Liver (tissue), 9 donors: Measurements from ENCODE around the gene ANKRD6. TPM values are rescaled to one million over a fixed set of nuclear protein-coding genes. Genes with fewer than 3 reads are reported as not detected.

Source experiments
- DNase-seq: peaks from one replicate; pipeline ENCODE4 v3.0.0-alpha.2; 2017; ENCODE audit warnings: low spot score
- H3K27ac ChIP-seq, 2 donors: one replicate each; pipeline ENCODE4 v1.7.0; 2013; ENCODE audit warnings: inconsistent platforms in 2 of 2, low read length in 2 of 2, control low read depth in 1 of 2, low read depth in 1 of 2, mild to moderate bottlenecking in 1 of 2
- H3K27me3 ChIP-seq, 4 donors: one replicate each; pipeline versions ENCODE4 v1.6.1 to v1.7.0; 2013; ENCODE audit warnings: low read length in 3 of 4, inconsistent platforms in 1 of 4, mild to moderate bottlenecking in 1 of 4, moderate library complexity in 1 of 4; ENCODE audit not compliant: control insufficient read depth in 4 of 4, insufficient read depth in 4 of 4
- H3K36me3 ChIP-seq, 4 donors: one replicate each; pipeline versions ENCODE4 v1.6.1 to v1.7.0; 2013; ENCODE audit warnings: low read length in 3 of 4, mild to moderate bottlenecking in 3 of 4, low read depth in 1 of 4, moderate library complexity in 1 of 4; ENCODE audit not compliant: control insufficient read depth in 4 of 4, insufficient read depth in 3 of 4
- H3K4me1 ChIP-seq, 4 donors: one replicate each; pipeline versions ENCODE4 v1.6.1 to v1.7.0; 2013; ENCODE audit warnings: low read length in 3 of 4, mild to moderate bottlenecking in 3 of 4, moderate library complexity in 1 of 4; ENCODE audit not compliant: control insufficient read depth in 4 of 4, insufficient read depth in 4 of 4
- H3K4me3 ChIP-seq, 3 donors: one replicate each; pipeline versions ENCODE4 v1.6.1 to v1.7.0; 2013; ENCODE audit warnings: low read length in 3 of 3, control low read depth in 1 of 3, low read depth in 1 of 3, mild to moderate bottlenecking in 1 of 3
- H3K9ac ChIP-seq, 2 donors: one replicate each; pipeline ENCODE4 v1.7.0; 2013; ENCODE audit warnings: low read length in 2 of 2, mild to moderate bottlenecking in 2 of 2, moderate library complexity in 2 of 2, control low read depth in 1 of 2, low read depth in 1 of 2
- H3K9me3 ChIP-seq, 4 donors: one replicate each; pipeline versions ENCODE4 v1.6.1 to v1.7.0; 2013; ENCODE audit warnings: low read length in 3 of 4; ENCODE audit not compliant: control insufficient read depth in 4 of 4
- ATF3 ChIP-seq: IDR thresholded peaks from 2 replicates; pipeline ENCODE4 v1.6.1; 2016; ENCODE audit warnings: antibody characterized with exemption
- CTCF ChIP-seq: fragments of 150-350 bp; IDR thresholded peaks from 2 replicates; pipeline ENCODE4 v1.5.1; 2017; ENCODE audit warnings: improper control_type of control experiment, low read depth, low read length; ENCODE audit not compliant: missing input control
- EGR1 ChIP-seq, 2 donors: IDR thresholded peaks; 2 replicates each; pipeline ENCODE4 v1.6.1; 2016 to 2018; ENCODE audit warnings: antibody characterized with exemption in 2 of 2, low read depth in 2 of 2
- FOXA1 ChIP-seq: IDR thresholded peaks from 2 replicates; pipeline ENCODE4 v1.6.1; 2016; ENCODE audit warnings: antibody characterized with exemption
- FOXA2 ChIP-seq: IDR thresholded peaks from 2 replicates; pipeline ENCODE4 v1.6.1; 2016; ENCODE audit warnings: antibody characterized with exemption
- GABPA ChIP-seq, 2 donors: IDR thresholded peaks in 1 of 2; conservative IDR thresholded peaks in 1 of 2; 2 replicates each; pipeline ENCODE4 v1.6.1; 2016; ENCODE audit warnings: antibody characterized with exemption in 2 of 2, mild to moderate bottlenecking in 1 of 2, moderate library complexity in 1 of 2
- HNF4A ChIP-seq, 2 donors: conservative IDR thresholded peaks; 2 replicates each; pipeline ENCODE4 v1.6.1; 2016; ENCODE audit warnings: antibody characterized with exemption in 2 of 2, mild to moderate bottlenecking in 2 of 2
- HNF4G ChIP-seq: IDR thresholded peaks from 2 replicates; pipeline ENCODE4 v1.6.1; 2016; ENCODE audit warnings: antibody characterized with exemption
- JUND ChIP-seq, 2 donors: IDR thresholded peaks; 2 replicates each; pipeline ENCODE4 v1.6.1; 2016; ENCODE audit warnings: antibody characterized with exemption in 2 of 2
- MAX ChIP-seq: IDR thresholded peaks from 2 replicates; pipeline ENCODE4 v1.6.1; 2016; ENCODE audit warnings: antibody characterized with exemption
- NR2F2 ChIP-seq: IDR thresholded peaks from 2 replicates; pipeline ENCODE4 v1.6.1; 2016; ENCODE audit warnings: antibody characterized with exemption
- RAD21 ChIP-seq, 2 donors: IDR thresholded peaks; 2 replicates each; pipeline ENCODE4 v1.6.1; 2016; ENCODE audit warnings: antibody characterized with exemption in 2 of 2, mild to moderate bottlenecking in 2 of 2
- REST ChIP-seq: IDR thresholded peaks from 2 replicates; pipeline ENCODE4 v1.6.1; 2016; ENCODE audit warnings: antibody characterized with exemption, mild to moderate bottlenecking
- RXRA ChIP-seq, 2 donors: IDR thresholded peaks; 2 replicates each; pipeline ENCODE4 v1.6.1; 2017 to 2018; ENCODE audit warnings: antibody characterized with exemption in 2 of 2, mild to moderate bottlenecking in 1 of 2
- SP1 ChIP-seq: IDR thresholded peaks from 2 replicates; pipeline ENCODE4 v1.6.1; 2018; ENCODE audit warnings: antibody characterized with exemption, mild to moderate bottlenecking
- TAF1 ChIP-seq: conservative IDR thresholded peaks from 2 replicates; pipeline ENCODE4 v1.6.1; 2016; ENCODE audit warnings: antibody characterized with exemption, mild to moderate bottlenecking
- YY1 ChIP-seq: IDR thresholded peaks from 2 replicates; pipeline ENCODE4 v1.6.1; 2016; ENCODE audit warnings: antibody characterized with exemption, mild to moderate bottlenecking
- ZBTB33 ChIP-seq: IDR thresholded peaks from 2 replicates; pipeline ENCODE4 v1.6.1; 2016; ENCODE audit warnings: antibody characterized with exemption
- WGBS: extraction: QIAGEN DNeasy Blood & Tissue Kit; methylation state at CpG from one replicate; pipeline ENCODE4 v1.1.7; 2013; 5-methylcytosine and 5-hydroxymethylcytosine counted together
- polyA plus RNA-seq, 2 donors: library from polyadenylated mRNA; stranded (reverse) in 1 of 2; unstranded in 1 of 2; fragments of 200-250 nt in 1 of 2; fragments of >200 nt in 1 of 2; fragmentation: Nextera tagmentation in 1 of 2; extraction: Ambion mirVana in 1 of 2; gene quantifications; one replicate each; pipeline versions ENCODE4 v1.2.1 to v1.2.3, GENCODE V29; 2013 to 2015
- total RNA-seq, 2 donors: library from RNA; depleted of rRNA; stranded (reverse); fragments of >200 nt; gene quantifications; one replicate each; pipeline ENCODE4 v1.2.3, GENCODE V29; 2014
- donor health status: healthy.
- donor health status: healthy.
- donor health status: healthy.
- donor health status: healthy.
- donor health status: healthy.

ANKRD6 gene
- total and polyA plus RNA-seq, 4 donors, result 2.9 to 9.2 (median 3.8) TPM

- H3K4me1 ChIP-seq, result no peaks in the 10 kb centered on the region
- 68% methylated on average over 1 of the region's 1 CpG for WGBS
- H3K4me3 ChIP-seq, result no peak overlapping the region
- no peak overlapping the region for H3K9ac ChIP-seq
- no peak for TF ChIP-seq RAD21 (IDR thresholded peaks at IDR 0.05)
- TF ChIP-seq YY1, result no peak
- TF ChIP-seq CTCF, result no peak
- no peak for TF ChIP-seq HNF4A (conservative IDR thresholded peaks at IDR 0.05)
- no peak for TF ChIP-seq REST
- TF ChIP-seq RXRA (IDR thresholded peaks at IDR 0.05), result no peak
- no peak for TF ChIP-seq JUND (IDR thresholded peaks at IDR 0.05)
- TF ChIP-seq FOXA2, result no peak
- no peak for TF ChIP-seq FOXA1
- TF ChIP-seq TAF1, result no peak
- no peak for TF ChIP-seq HNF4G
- TF ChIP-seq MAX, result no peak
- TF ChIP-seq EGR1 (IDR thresholded peaks at IDR 0.05; ENCODE audit: low read depth in 2 of 2), result no peak
- no peak for TF ChIP-seq NR2F2
- TF ChIP-seq ATF3, result no peak
- TF ChIP-seq ZBTB33, result no peak
- no peak for TF ChIP-seq GABPA (IDR thresholded peaks at IDR 0.05 in 1 of 2, conservative IDR thresholded peaks at IDR 0.05 in 1 of 2)
- TF ChIP-seq SP1, result no peak
- no peak for DNase-seq
- no peaks in the 10 kb centered on the region for H3K27me3 ChIP-seq
- H3K36me3 ChIP-seq, result no peaks in the 10 kb centered on the region
- no peaks in the 10 kb centered on the region for H3K9me3 ChIP-seq
- no peak overlapping the region for H3K27ac ChIP-seq
Measured at GRCh38 chr6:89468998-89469397, 36.0 kb downstream of the ANKRD6 start.
